Measurements from ENCODE around the gene NINJ2.

DNA sequence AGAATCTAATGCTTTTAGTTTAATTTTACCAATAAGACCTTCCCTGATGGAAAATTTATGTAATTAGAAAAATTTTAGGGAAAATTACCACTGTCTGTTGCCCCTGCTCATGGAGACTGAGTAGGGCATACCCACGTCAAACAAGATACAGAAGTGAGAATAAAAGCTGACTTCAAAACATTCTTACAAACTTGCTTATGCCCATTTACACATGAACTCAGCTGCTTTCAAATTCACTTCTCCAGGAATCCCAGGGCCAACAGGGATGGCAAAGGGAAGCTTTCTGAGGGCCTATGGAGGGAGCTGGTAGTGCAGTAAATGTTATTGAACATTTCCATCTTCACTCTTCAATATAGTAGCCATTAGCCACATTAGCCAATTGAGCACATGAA, 4.8 kb upstream of the NINJ2 start:
- TF ChIP-seq, protein P1, sequence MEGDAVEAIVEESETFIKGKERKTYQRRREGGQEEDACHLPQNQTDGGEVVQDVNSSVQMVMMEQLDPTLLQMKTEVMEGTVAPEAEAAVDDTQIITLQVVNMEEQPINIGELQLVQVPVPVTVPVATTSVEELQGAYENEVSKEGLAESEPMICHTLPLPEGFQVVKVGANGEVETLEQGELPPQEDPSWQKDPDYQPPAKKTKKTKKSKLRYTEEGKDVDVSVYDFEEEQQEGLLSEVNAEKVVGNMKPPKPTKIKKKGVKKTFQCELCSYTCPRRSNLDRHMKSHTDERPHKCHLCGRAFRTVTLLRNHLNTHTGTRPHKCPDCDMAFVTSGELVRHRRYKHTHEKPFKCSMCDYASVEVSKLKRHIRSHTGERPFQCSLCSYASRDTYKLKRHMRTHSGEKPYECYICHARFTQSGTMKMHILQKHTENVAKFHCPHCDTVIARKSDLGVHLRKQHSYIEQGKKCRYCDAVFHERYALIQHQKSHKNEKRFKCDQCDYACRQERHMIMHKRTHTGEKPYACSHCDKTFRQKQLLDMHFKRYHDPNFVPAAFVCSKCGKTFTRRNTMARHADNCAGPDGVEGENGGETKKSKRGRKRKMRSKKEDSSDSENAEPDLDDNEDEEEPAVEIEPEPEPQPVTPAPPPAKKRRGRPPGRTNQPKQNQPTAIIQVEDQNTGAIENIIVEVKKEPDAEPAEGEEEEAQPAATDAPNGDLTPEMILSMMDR (IDR thresholded peaks at IDR 0.05), result no peak
- no peak for TF ChIP-seq POLR2AphosphoS5 (IDR thresholded peaks at IDR 0.05)
- no peak for TF ChIP-seq EP300 (IDR thresholded peaks at IDR 0.05)
- no peak for TF ChIP-seq POLR2A (IDR thresholded peaks at IDR 0.05)

All from gastroesophageal sphincter (tissue), 3 donors.